HepG2 (cell line): Measurements from ENCODE around the gene ATP5MG. TPM values are rescaled to one million over a fixed set of nuclear protein-coding genes. Genes with fewer than 3 reads are reported as not detected.
A peak's percentile ranks its signal among the peaks of the same experiment; 100 is the strongest.

ENCODE experiments used
- BRCA1 ChIP-seq: sonication (generic); formaldehyde crosslinking; IDR thresholded peaks from 2 replicates; pipeline ENCODE4 v1.4.0; 2020; ENCODE audit warnings: missing genetic modification reagents
- CCDC6 ChIP-seq: sonication (generic); formaldehyde crosslinking; IDR thresholded peaks from 2 replicates; pipeline ENCODE4 v1.8.1; 2022; ENCODE audit warnings: mild to moderate bottlenecking, missing genetic modification reagents, moderate library complexity
- ETS1 ChIP-seq: sonication (generic); formaldehyde crosslinking; IDR thresholded peaks from 2 replicates; pipeline ENCODE4 v1.4.0; 2020; ENCODE audit warnings: missing genetic modification reagents
- KLF16 ChIP-seq, 2 experiments: sonication (generic) in 1 of 2; formaldehyde crosslinking in 1 of 2; IDR thresholded peaks; 2 replicates each; pipeline versions ENCODE4 v1.6.1 to v1.8.0; 2016 to 2023; ENCODE audit warnings: missing genetic modification reagents in 2 of 2, missing compliant biosample characterization in 1 of 2
- MLLT10 ChIP-seq: sonication (generic); formaldehyde crosslinking; IDR thresholded peaks from 2 replicates; pipeline ENCODE4 v1.4.0; 2020; ENCODE audit warnings: missing genetic modification reagents
- MYC ChIP-seq: sonication (generic); formaldehyde crosslinking; IDR thresholded peaks from 2 replicates; pipeline ENCODE4 v1.9.0; 2021; ENCODE audit warnings: missing genetic modification reagents, borderline replicate concordance
- MYPOP ChIP-seq: sonication (generic); formaldehyde crosslinking; IDR thresholded peaks from 2 replicates; pipeline ENCODE4 v1.8.1; 2023; ENCODE audit warnings: mild to moderate bottlenecking, moderate library complexity, missing genetic modification reagents
- NR1H2 ChIP-seq: sonication (generic); formaldehyde crosslinking; IDR thresholded peaks from 2 replicates; pipeline ENCODE4 v1.8.1; 2022; ENCODE audit warnings: low read depth, missing genetic modification reagents, borderline replicate concordance
- SMARCC2 ChIP-seq: fragments of 450-650 bp; IDR thresholded peaks from 2 replicates; pipeline ENCODE4 v1.6.1; 2017; ENCODE audit warnings: antibody characterized with exemption, mild to moderate bottlenecking
- STAT5B ChIP-seq: sonication (generic); formaldehyde crosslinking; IDR thresholded peaks from 2 replicates; pipeline ENCODE4 v1.4.0; 2020; ENCODE audit warnings: missing genetic modification reagents
- TBX3 ChIP-seq: fragments of 450-650 bp; IDR thresholded peaks from 2 replicates; pipeline ENCODE4 v1.6.1; 2017; ENCODE audit warnings: antibody characterized with exemption, mild to moderate bottlenecking, inconsistent platforms, borderline replicate concordance
- TIGD3 ChIP-seq: sonication (generic); formaldehyde crosslinking; IDR thresholded peaks from 2 replicates; pipeline ENCODE4 v1.5.1; 2020; ENCODE audit warnings: mild to moderate bottlenecking, missing genetic modification reagents, borderline replicate concordance
- ZBTB8A ChIP-seq: sonication (generic); formaldehyde crosslinking; IDR thresholded peaks from 2 replicates; pipeline ENCODE4 v1.4.0; 2020; ENCODE audit warnings: mild to moderate bottlenecking, low read depth, missing genetic modification reagents, borderline replicate concordance
- ZIK1 ChIP-seq: sonication (generic); formaldehyde crosslinking; IDR thresholded peaks from 2 replicates; pipeline ENCODE4 v1.5.0; 2020; ENCODE audit warnings: mild to moderate bottlenecking, low read depth, missing genetic modification reagents, borderline replicate concordance
- ZNF230 ChIP-seq: sonication (generic); formaldehyde crosslinking; IDR thresholded peaks from 2 replicates; pipeline ENCODE4 v1.4.0; 2020; ENCODE audit warnings: mild to moderate bottlenecking, missing genetic modification reagents
- ZNF580 ChIP-seq: IDR thresholded peaks from 2 replicates; pipeline ENCODE4 v1.6.1; 2016; ENCODE audit warnings: low read depth, borderline replicate concordance
- ZNF614 ChIP-seq: IDR thresholded peaks from 2 replicates; pipeline ENCODE4 v1.6.1; 2018; ENCODE audit warnings: missing biosample characterization, missing genetic modification reagents, inconsistent platforms, borderline replicate concordance
- ZNF629 ChIP-seq: sonication (generic); formaldehyde crosslinking; conservative IDR thresholded peaks from 2 replicates; pipeline ENCODE4 v1.5.0; 2020; ENCODE audit warnings: missing genetic modification reagents
- ZUFSP ChIP-seq: sonication (generic); formaldehyde crosslinking; IDR thresholded peaks from 2 replicates; pipeline ENCODE4 v1.9.0; 2021; ENCODE audit warnings: missing genetic modification reagents, mild to moderate bottlenecking, borderline replicate concordance
- polyA plus RNA-seq, 8 experiments: library from polyadenylated mRNA; depleted of rRNA in 3 of 8; stranded (reverse) in 7 of 8; unstranded in 1 of 8; fragments of >200 nt; fragmentation: Illumina TruSeq in 4 of 8; extraction: Trizol in 4 of 8; gene quantifications; 2 replicates each; pipeline versions ENCODE4 v1.2.1 to v1.2.3, GENCODE V29; 2011 to 2016; ENCODE audit warnings: low read depth in 4 of 8, missing spikeins in 1 of 8, mixed read lengths in 1 of 8; ENCODE audit not compliant: insufficient read depth in 1 of 8
- total RNA-seq, 5 experiments: library from RNA; depleted of rRNA; stranded (reverse); fragments of >200 nt; fragmentation: Illumina TruSeq; extraction: Trizol; gene quantifications; 2 replicates each; pipeline ENCODE4 v1.2.3, GENCODE V29; 2016; ENCODE audit warnings: low read depth in 1 of 5

Gene ATP5MG
- total and polyA plus RNA-seq, 2 of the 13 experiments (the other 11 are each of a cell fraction or from before 2014, with no cell fraction given) = 260 to 320 TPM

- no peak; the same call in 1 of the 2 replicates for TF ChIP-seq TIGD3 (CRISPR knock-in tag)
- TF ChIP-seq CCDC6 (CRISPR knock-in tag) = no peak
- TF ChIP-seq MYPOP (CRISPR knock-in tag) = 0 out of 2 replicates have a peak, but pooled peaks have one; percentile 54
- TF ChIP-seq ZUFSP = no peak
- TF ChIP-seq ETS1 (CRISPR knock-in tag) = no peak
- TF ChIP-seq KLF16 (CRISPR knock-in tag; IDR thresholded peaks at IDR 0.05) = peak in 1 of 2 experiments; percentile 81; a peak in 2 of 4 replicates
- TF ChIP-seq MYC = peak; percentile 83; the same call in 1 of the 2 replicates
- TF ChIP-seq BRCA1 (CRISPR knock-in tag) = no peak
- no peak for TF ChIP-seq SMARCC2
- TF ChIP-seq ZNF629 (CRISPR knock-in tag) = 0 out of 2 replicates have a peak, but pooled peaks have one; percentile 10
- TF ChIP-seq NR1H2 (CRISPR knock-in tag) = no peak
- peak; percentile 63; the same call in 1 of the 2 replicates for TF ChIP-seq ZIK1 (CRISPR knock-in tag)
- 0 out of 2 replicates have a peak, but pooled peaks have one; percentile 30 for TF ChIP-seq STAT5B (CRISPR knock-in tag)
- no peak for TF ChIP-seq ZBTB8A
- no peak for TF ChIP-seq TBX3
- TF ChIP-seq ZNF614 (CRISPR knock-in tag) = peak; percentile 76; the same call in 1 of the 2 replicates
- no peak for TF ChIP-seq MLLT10 (CRISPR knock-in tag)
- peak; percentile 72; the same call in 1 of the 2 replicates for TF ChIP-seq ZNF580 (CRISPR knock-in tag)
- no peak for TF ChIP-seq ZNF230 (CRISPR knock-in tag)
These were observed 42.0 kb upstream of the ATP5MG start, which contains the start of gene UBE4A (continued) for GRCh38 chr11:118359295-118359958.
